ENCODE results near the gene FRMD4A. TPM values are rescaled to one million over a fixed set of nuclear protein-coding genes. Genes with fewer than 3 reads are reported as not detected.
A peak's percentile ranks its signal among the peaks of the same experiment; 100 is the strongest.

Gene FRMD4A
- total RNA-seq, 1 experiment from 2014 or later = 0.23 TPM

DNA sequence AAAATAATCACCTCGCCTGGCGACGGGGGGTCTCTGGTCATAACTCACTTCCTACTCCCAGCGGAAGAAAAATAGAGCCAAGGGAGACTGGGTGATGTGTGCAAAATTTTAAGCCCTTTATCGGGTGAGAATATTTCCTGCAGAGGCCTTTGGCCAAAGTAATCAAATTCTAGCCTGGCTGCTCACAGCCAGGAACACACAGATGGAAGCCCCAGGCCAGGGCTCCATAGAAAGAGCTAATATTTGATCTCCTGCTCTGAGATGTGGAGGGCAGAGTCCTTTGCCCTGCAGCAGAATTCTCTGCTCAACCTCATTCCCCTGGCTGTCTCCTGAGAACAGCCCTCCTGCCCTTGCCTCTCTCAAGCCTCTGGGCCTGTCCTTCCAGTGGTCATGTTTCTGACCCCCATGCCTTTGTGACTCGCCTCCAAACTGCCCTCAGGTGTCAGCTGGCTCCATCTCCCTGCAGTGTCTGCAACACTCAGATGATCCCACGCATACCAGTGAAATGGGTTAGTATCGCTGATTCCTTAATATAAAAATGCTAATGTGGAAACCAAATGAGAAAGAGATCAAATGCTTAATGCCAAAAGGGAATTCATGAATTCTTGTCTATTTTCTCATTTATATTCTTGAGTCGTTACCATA lies 34.5 kb downstream of the FRMD4A start:
- no peaks in the 10 kb centered on the region for H3K36me3 Mint-ChIP-seq (ENCODE audit: insufficient read depth, unreplicated experiment)
- no peaks in the 10 kb centered on the region for H3K4me1 Mint-ChIP-seq (ENCODE audit: insufficient read depth, unreplicated experiment)
- ChIA-PET POLR2A (no interaction called here), CTCF (no interaction called here)
- H3K27ac Mint-ChIP-seq (ENCODE audit: low read depth, unreplicated experiment) = no peak overlapping the region
- no peak for DNase-seq (ENCODE audit: unreplicated experiment)
- no TSS peak for BruUV-seq (replicated peaks)
- TF ChIP-seq, protein P1, sequence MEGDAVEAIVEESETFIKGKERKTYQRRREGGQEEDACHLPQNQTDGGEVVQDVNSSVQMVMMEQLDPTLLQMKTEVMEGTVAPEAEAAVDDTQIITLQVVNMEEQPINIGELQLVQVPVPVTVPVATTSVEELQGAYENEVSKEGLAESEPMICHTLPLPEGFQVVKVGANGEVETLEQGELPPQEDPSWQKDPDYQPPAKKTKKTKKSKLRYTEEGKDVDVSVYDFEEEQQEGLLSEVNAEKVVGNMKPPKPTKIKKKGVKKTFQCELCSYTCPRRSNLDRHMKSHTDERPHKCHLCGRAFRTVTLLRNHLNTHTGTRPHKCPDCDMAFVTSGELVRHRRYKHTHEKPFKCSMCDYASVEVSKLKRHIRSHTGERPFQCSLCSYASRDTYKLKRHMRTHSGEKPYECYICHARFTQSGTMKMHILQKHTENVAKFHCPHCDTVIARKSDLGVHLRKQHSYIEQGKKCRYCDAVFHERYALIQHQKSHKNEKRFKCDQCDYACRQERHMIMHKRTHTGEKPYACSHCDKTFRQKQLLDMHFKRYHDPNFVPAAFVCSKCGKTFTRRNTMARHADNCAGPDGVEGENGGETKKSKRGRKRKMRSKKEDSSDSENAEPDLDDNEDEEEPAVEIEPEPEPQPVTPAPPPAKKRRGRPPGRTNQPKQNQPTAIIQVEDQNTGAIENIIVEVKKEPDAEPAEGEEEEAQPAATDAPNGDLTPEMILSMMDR (IDR thresholded peaks at IDR 0.05; ENCODE audit: unreplicated experiment) = no peak
- H3K9me3 Mint-ChIP-seq (ENCODE audit: unreplicated experiment) = peaks cover 10% of the 10 kb centered on the region
- no peak overlapping the region for H3K4me3 Mint-ChIP-seq (ENCODE audit: unreplicated experiment)
- intact Hi-C loops (cut with micrococcal nuclease) = no loop called here
- H3K27me3 Mint-ChIP-seq (ENCODE audit: insufficient read depth, unreplicated experiment) = no peaks in the 10 kb centered on the region

- Mint-ChIP-seq H3K27ac (ENCODE audit: low read depth, unreplicated experiment) (no peak overlapping the region), H3K36me3 (ENCODE audit: insufficient read depth, unreplicated experiment) (no peaks in the 10 kb centered on the region), H3K9me3 (ENCODE audit: unreplicated experiment) (peaks cover 10% of the 10 kb centered on the region), H3K4me1 (ENCODE audit: insufficient read depth, unreplicated experiment) (no peaks in the 10 kb centered on the region), H3K4me3 (ENCODE audit: unreplicated experiment) (no peak overlapping the region), H3K27me3 (ENCODE audit: insufficient read depth, unreplicated experiment) (no peaks in the 10 kb centered on the region)
- no peak for DNase-seq (ENCODE audit: unreplicated experiment)
- ChIA-PET POLR2A (no interaction called here), CTCF (interaction anchor here (0.5 kb wide), 1 partner anchor 635 kb away, joined by 3 read pairs; no protein-coding TSS in a partner anchor)
- BruUV-seq (replicated peaks) = no TSS peak
- TF ChIP-seq, protein P1 (IDR thresholded peaks at IDR 0.05; ENCODE audit: unreplicated experiment) = no peak
- intact Hi-C loops (cut with micrococcal nuclease) = no loop called here
These were observed 36.2 kb downstream of the FRMD4A start for GRCh38 chr10:14294347-14295059.

- intact Hi-C loops (cut with micrococcal nuclease) = no loop called here
- Mint-ChIP-seq H3K27me3 (ENCODE audit: insufficient read depth, unreplicated experiment) (no peaks in the 10 kb centered on the region), H3K4me3 (ENCODE audit: unreplicated experiment) (no peak overlapping the region), H3K9me3 (ENCODE audit: unreplicated experiment) (peaks cover 12% of the 10 kb centered on the region), H3K36me3 (ENCODE audit: insufficient read depth, unreplicated experiment) (no peaks in the 10 kb centered on the region), H3K27ac (ENCODE audit: low read depth, unreplicated experiment) (no peak overlapping the region), H3K4me1 (ENCODE audit: insufficient read depth, unreplicated experiment) (no peaks in the 10 kb centered on the region)
- TF ChIP-seq, protein P1 (IDR thresholded peaks at IDR 0.05; ENCODE audit: unreplicated experiment) = no peak
- CTCF ChIA-PET = no interaction called here
- no TSS peak for BruUV-seq (replicated peaks)
- DNase-seq (ENCODE audit: unreplicated experiment) = peak; percentile 22
- POLR2A ChIA-PET = no interaction called here
These were observed 37.2 kb downstream of the FRMD4A start for GRCh38 chr10:14293526-14293925.

GRCh38 chr10:14291296-14291695 lies 39.4 kb downstream of the FRMD4A start:
- H3K27me3 Mint-ChIP-seq (ENCODE audit: insufficient read depth, unreplicated experiment) = no peaks in the 10 kb centered on the region
- ChIA-PET CTCF (no interaction called here), POLR2A (interaction anchor here (0.6 kb wide), 1 partner anchor 8 kb away, joined by 3 read pairs; no protein-coding TSS in a partner anchor)
- TF ChIP-seq, protein P1 (IDR thresholded peaks at IDR 0.05; ENCODE audit: unreplicated experiment) = no peak
- intact Hi-C loops (cut with micrococcal nuclease) = no loop called here
- BruUV-seq (replicated peaks) = no TSS peak
- no peaks in the 10 kb centered on the region for H3K36me3 Mint-ChIP-seq (ENCODE audit: insufficient read depth, unreplicated experiment)
- H3K27ac Mint-ChIP-seq (ENCODE audit: low read depth, unreplicated experiment) = no peak overlapping the region
- no peak for DNase-seq (ENCODE audit: unreplicated experiment)
- H3K9me3 Mint-ChIP-seq (ENCODE audit: unreplicated experiment) = peaks cover 18% of the 10 kb centered on the region
- no peak overlapping the region for H3K4me3 Mint-ChIP-seq (ENCODE audit: unreplicated experiment)
- no peaks in the 10 kb centered on the region for H3K4me1 Mint-ChIP-seq (ENCODE audit: insufficient read depth, unreplicated experiment)

Data from MCF 10A (cell line).